Measurements from ENCODE around the gene CFB. TPM values are rescaled to one million over a fixed set of nuclear protein-coding genes. Genes with fewer than 3 reads are reported as not detected.

CFB gene
- total RNA-seq, 1 donor from 2014 or later: not detected

DNA sequence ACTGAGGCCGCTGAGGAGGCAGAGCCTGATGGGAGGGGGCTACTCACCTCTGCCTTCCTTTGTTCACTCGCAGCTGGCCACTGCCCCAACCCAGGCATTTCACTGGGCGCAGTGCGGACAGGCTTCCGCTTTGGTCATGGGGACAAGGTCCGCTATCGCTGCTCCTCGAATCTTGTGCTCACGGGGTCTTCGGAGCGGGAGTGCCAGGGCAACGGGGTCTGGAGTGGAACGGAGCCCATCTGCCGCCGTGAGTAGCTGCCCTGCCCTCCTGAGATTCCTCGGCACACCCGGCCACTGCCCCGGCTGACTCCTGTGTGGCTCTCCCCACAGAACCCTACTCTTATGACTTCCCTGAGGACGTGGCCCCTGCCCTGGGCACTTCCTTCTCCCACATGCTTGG, 12.4 kb upstream of the CFB start:
- Histone ChIP-seq H3K9ac (no peak overlapping the region), H3K9me3 (ENCODE audit: low read depth) (no peaks in the 10 kb centered on the region), H3F3A (ENCODE audit: low read depth) (no peaks in the 10 kb centered on the region), H3K36me3 (no peaks in the 10 kb centered on the region), H4K20me1 (ENCODE audit: low read depth) (no peaks in the 10 kb centered on the region), H3K4me1 (no peaks in the 10 kb centered on the region), H3K4me3 (no peak overlapping the region), H3K27ac (no peak overlapping the region), H3K27me3 (no peaks in the 10 kb centered on the region), H3K4me2 (no peak overlapping the region), H3K79me2 (ENCODE audit: low read depth) (no peaks in the 10 kb centered on the region), H2AFZ (replicated peaks) (no peak overlapping the region)
- H3K27me3 Mint-ChIP-seq (ENCODE audit: insufficient read depth, low read depth): peaks cover 11% of the 10 kb centered on the region
- no peak for DNase-seq (ENCODE audit: low spot score)
- H3K4me1 Mint-ChIP-seq: no peaks in the 10 kb centered on the region
- peaks cover 8% of the 10 kb centered on the region for H3K9me3 Mint-ChIP-seq
- H3K4me3 Mint-ChIP-seq: no peak overlapping the region
- TF ChIP-seq EZH2 (IDR thresholded peaks at IDR 0.05) (no peak), EZH2phosphoT487 (IDR thresholded peaks at IDR 0.05) (no peak)
- TF ChIP-seq, protein P1, sequence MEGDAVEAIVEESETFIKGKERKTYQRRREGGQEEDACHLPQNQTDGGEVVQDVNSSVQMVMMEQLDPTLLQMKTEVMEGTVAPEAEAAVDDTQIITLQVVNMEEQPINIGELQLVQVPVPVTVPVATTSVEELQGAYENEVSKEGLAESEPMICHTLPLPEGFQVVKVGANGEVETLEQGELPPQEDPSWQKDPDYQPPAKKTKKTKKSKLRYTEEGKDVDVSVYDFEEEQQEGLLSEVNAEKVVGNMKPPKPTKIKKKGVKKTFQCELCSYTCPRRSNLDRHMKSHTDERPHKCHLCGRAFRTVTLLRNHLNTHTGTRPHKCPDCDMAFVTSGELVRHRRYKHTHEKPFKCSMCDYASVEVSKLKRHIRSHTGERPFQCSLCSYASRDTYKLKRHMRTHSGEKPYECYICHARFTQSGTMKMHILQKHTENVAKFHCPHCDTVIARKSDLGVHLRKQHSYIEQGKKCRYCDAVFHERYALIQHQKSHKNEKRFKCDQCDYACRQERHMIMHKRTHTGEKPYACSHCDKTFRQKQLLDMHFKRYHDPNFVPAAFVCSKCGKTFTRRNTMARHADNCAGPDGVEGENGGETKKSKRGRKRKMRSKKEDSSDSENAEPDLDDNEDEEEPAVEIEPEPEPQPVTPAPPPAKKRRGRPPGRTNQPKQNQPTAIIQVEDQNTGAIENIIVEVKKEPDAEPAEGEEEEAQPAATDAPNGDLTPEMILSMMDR (IDR thresholded peaks at IDR 0.05): no peak
- H3K27ac Mint-ChIP-seq: peak overlapping the region; percentile 50
- no peaks in the 10 kb centered on the region for H3K36me3 Mint-ChIP-seq

- Histone ChIP-seq H3K9ac (no peak overlapping the region), H3K4me2 (no peak overlapping the region), H3F3A (ENCODE audit: low read depth) (no peaks in the 10 kb centered on the region), H3K4me3 (no peak overlapping the region), H2AFZ (replicated peaks) (no peak overlapping the region), H3K27me3 (no peaks in the 10 kb centered on the region), H3K79me2 (ENCODE audit: low read depth) (no peaks in the 10 kb centered on the region), H3K36me3 (no peaks in the 10 kb centered on the region), H4K20me1 (ENCODE audit: low read depth) (no peaks in the 10 kb centered on the region), H3K27ac (no peak overlapping the region), H3K9me3 (ENCODE audit: low read depth) (no peaks in the 10 kb centered on the region), H3K4me1 (no peaks in the 10 kb centered on the region)
- no peak for DNase-seq (ENCODE audit: low spot score)
- no peak overlapping the region for H3K27ac Mint-ChIP-seq
- peaks cover 11% of the 10 kb centered on the region for H3K27me3 Mint-ChIP-seq (ENCODE audit: insufficient read depth, low read depth)
- H3K9me3 Mint-ChIP-seq: peaks cover 8% of the 10 kb centered on the region
- H3K4me1 Mint-ChIP-seq: peaks cover under 1% of the 10 kb centered on the region
- no peaks in the 10 kb centered on the region for H3K36me3 Mint-ChIP-seq
- H3K4me3 Mint-ChIP-seq: no peak overlapping the region
- TF ChIP-seq EZH2phosphoT487 (IDR thresholded peaks at IDR 0.05) (no peak), EZH2 (IDR thresholded peaks at IDR 0.05) (no peak)
- TF ChIP-seq, protein P1 (IDR thresholded peaks at IDR 0.05): no peak
These were observed 10.9 kb upstream of the CFB start for GRCh38 chr6:31935021-31935420.

GRCh38 chr6:31935823-31936222, 10.1 kb upstream of the CFB start:
- H3K4me1 Mint-ChIP-seq: peaks cover 8% of the 10 kb centered on the region
- Histone ChIP-seq H3K79me2 (ENCODE audit: low read depth) (no peaks in the 10 kb centered on the region), H3K9ac (no peak overlapping the region), H3K36me3 (no peaks in the 10 kb centered on the region), H3F3A (ENCODE audit: low read depth) (no peaks in the 10 kb centered on the region), H3K4me3 (no peak overlapping the region), H3K4me1 (peaks cover 4% of the 10 kb centered on the region), H3K9me3 (ENCODE audit: low read depth) (no peaks in the 10 kb centered on the region), H3K27ac (no peak overlapping the region), H4K20me1 (ENCODE audit: low read depth) (no peaks in the 10 kb centered on the region), H3K4me2 (no peak overlapping the region), H3K27me3 (no peaks in the 10 kb centered on the region), H2AFZ (replicated peaks) (no peak overlapping the region)
- H3K4me3 Mint-ChIP-seq: no peak overlapping the region
- DNase-seq (ENCODE audit: low spot score): no peak
- no peaks in the 10 kb centered on the region for H3K36me3 Mint-ChIP-seq
- TF ChIP-seq EZH2 (IDR thresholded peaks at IDR 0.05) (no peak), EZH2phosphoT487 (IDR thresholded peaks at IDR 0.05) (no peak)
- TF ChIP-seq, protein P1 (IDR thresholded peaks at IDR 0.05): no peak
- H3K27ac Mint-ChIP-seq: no peak overlapping the region
- peaks cover 8% of the 10 kb centered on the region for H3K9me3 Mint-ChIP-seq
- peaks cover 14% of the 10 kb centered on the region for H3K27me3 Mint-ChIP-seq (ENCODE audit: insufficient read depth, low read depth)
